Progenitor cell of endocrine pancreas (in vitro differentiated cells): ENCODE results near the gene RTL5. TPM values are rescaled to one million over a fixed set of nuclear protein-coding genes. Genes with fewer than 3 reads are reported as not detected.

Experiments
- DNase-seq: peaks from one replicate; pipeline ENCODE4 v3.0.0; 2021; ENCODE audit warnings: low spot score; ENCODE audit not compliant: unreplicated experiment
- H3K27ac Mint-ChIP-seq: 2 replicates; pipeline ENCODE4 v1.8.0; 2021; ENCODE audit warnings: mild to moderate bottlenecking, moderate library complexity, mixed read lengths
- H3K27me3 Mint-ChIP-seq: 2 replicates; pipeline ENCODE4 v1.8.0; 2021; ENCODE audit warnings: mixed read lengths
- H3K36me3 Mint-ChIP-seq: 2 replicates; pipeline ENCODE4 v1.8.0; 2022; ENCODE audit warnings: mixed read lengths; ENCODE audit not compliant: insufficient read depth
- H3K4me1 Mint-ChIP-seq: 2 replicates; pipeline ENCODE4 v1.8.0; 2021; ENCODE audit warnings: low read depth, mixed read lengths
- H3K4me3 Mint-ChIP-seq: 2 replicates; pipeline ENCODE4 v1.8.0; 2021; ENCODE audit warnings: low read depth, mild to moderate bottlenecking, moderate library complexity, mixed read lengths
- H3K9me3 Mint-ChIP-seq: 2 replicates; pipeline ENCODE4 v1.8.0; 2021; ENCODE audit warnings: low read depth, mixed read lengths
- CTCF ChIP-seq: fragments of 200-600 bp; sonication (generic); IDR thresholded peaks from one replicate; pipeline ENCODE4 v1.5.0; 2021; ENCODE audit warnings: antibody characterized with exemption, mild to moderate bottlenecking; ENCODE audit not compliant: unreplicated experiment
- total RNA-seq: library from RNA; stranded (reverse); gene quantifications from 2 replicates; pipeline ENCODE4 v1.2.1, GENCODE V29; 2021

The RTL5 gene
- total RNA-seq, 1 donor from 2014 or later, result 19.4 TPM

DNA sequence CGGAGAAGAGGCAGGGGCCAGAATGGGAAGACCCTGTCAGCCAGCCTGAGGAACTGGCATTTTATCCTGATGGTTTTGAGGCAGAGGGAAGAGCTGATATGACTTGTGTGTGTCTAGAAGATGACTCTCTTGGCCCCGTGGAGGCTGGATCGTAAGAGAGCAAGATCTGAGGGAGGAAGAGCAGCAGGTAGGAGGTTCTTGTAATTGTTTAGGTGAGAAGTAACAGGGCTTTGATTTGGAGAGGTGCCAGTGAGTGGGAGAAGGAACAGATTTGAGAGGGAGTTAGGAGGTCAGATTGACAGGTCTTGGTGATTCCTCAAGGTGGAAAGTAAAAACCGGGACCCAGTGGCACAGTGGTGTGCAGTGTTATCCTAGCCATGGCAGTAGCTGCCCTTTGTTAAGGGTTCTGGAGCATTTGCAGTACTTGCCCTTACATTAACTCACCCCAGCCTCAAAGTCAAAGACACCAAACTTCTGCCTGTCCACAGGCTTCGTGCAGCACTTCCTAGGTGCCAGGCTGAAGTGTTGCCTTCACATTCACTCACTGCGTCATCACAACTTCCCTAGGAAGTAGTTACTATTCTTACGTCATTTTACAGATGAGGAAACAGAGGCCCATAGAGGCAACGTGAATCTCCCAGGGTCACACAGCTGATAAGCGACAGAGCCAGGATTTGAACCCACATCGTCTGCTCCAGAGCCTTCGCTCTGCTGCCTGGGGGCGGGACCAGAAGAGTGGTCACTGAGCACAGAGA, 23.7 kb downstream of the RTL5 start:
- peaks cover 4% of the 10 kb centered on the region for H3K4me1 Mint-ChIP-seq
- H3K27me3 Mint-ChIP-seq, result no peaks in the 10 kb centered on the region
- no peak overlapping the region for H3K4me3 Mint-ChIP-seq
- no peak for DNase-seq
- no peak for TF ChIP-seq CTCF
- peaks cover 17% of the 10 kb centered on the region for H3K9me3 Mint-ChIP-seq
- peaks cover 1% of the 10 kb centered on the region for H3K36me3 Mint-ChIP-seq
- H3K27ac Mint-ChIP-seq, result no peak overlapping the region

- Mint-ChIP-seq H3K36me3 (peaks cover 1% of the 10 kb centered on the region), H3K9me3 (peaks cover 17% of the 10 kb centered on the region), H3K27ac (no peak overlapping the region), H3K4me3 (no peak overlapping the region), H3K4me1 (peaks cover 6% of the 10 kb centered on the region), H3K27me3 (no peaks in the 10 kb centered on the region)
- no peak for TF ChIP-seq CTCF
- DNase-seq, result no peak
Measured at GRCh38 chrX:72107320-72107719, 24.4 kb downstream of the RTL5 start.

DNA sequence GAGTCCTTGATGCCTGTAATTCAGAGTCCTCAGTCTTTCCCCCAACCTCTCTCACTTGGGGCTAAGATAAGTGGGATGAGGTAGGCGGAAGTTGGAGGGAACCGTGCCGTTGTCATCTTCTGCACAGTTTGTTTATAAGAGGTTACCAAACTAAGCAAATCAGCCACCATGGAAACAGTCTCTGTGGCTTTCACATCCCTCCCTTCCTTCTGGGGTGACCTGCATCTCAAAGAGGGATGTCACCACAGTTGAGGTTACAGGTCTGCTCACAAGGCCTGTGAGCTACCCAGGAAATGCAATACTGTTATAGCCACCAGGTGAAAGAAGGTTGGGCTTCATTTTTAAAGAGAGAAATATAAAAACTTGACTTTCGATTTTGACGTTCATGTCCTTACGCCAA, 26.3 kb downstream of the RTL5 start:
- DNase-seq, result no peak
- Mint-ChIP-seq H3K4me1 (peaks cover 2% of the 10 kb centered on the region), H3K4me3 (no peak overlapping the region), H3K27ac (no peak overlapping the region), H3K36me3 (peaks cover 1% of the 10 kb centered on the region), H3K27me3 (no peaks in the 10 kb centered on the region), H3K9me3 (peaks cover 17% of the 10 kb centered on the region)
- no peak for TF ChIP-seq CTCF

- peaks cover 2% of the 10 kb centered on the region for H3K4me1 Mint-ChIP-seq
- no peak overlapping the region for H3K27ac Mint-ChIP-seq
- no peak for DNase-seq
- no peak for TF ChIP-seq CTCF
- peaks cover 15% of the 10 kb centered on the region for H3K9me3 Mint-ChIP-seq
- H3K36me3 Mint-ChIP-seq, result peaks cover 5% of the 10 kb centered on the region
- no peaks in the 10 kb centered on the region for H3K27me3 Mint-ChIP-seq
- no peak overlapping the region for H3K4me3 Mint-ChIP-seq
Measured at GRCh38 chrX:72102760-72103159, 29.0 kb downstream of the RTL5 start.

GRCh38 chrX:72102126-72102525, 29.6 kb downstream of the RTL5 start:
- Mint-ChIP-seq H3K4me3 (no peak overlapping the region), H3K36me3 (peaks cover 3% of the 10 kb centered on the region), H3K9me3 (peaks cover 12% of the 10 kb centered on the region), H3K4me1 (peaks cover 2% of the 10 kb centered on the region), H3K27me3 (no peaks in the 10 kb centered on the region), H3K27ac (no peak overlapping the region)
- DNase-seq, result no peak
- no peak for TF ChIP-seq CTCF
